ENCODE results near the gene PIGV. TPM values are rescaled to one million over a fixed set of nuclear protein-coding genes. Genes with fewer than 3 reads are reported as not detected.

The PIGV gene
- total RNA-seq, 1 donor from 2014 or later: 15.2 TPM

- DNase-seq: no peak
- Mint-ChIP-seq H3K27me3 (no peaks in the 10 kb centered on the region), H3K36me3 (ENCODE audit: low read depth) (peaks cover 60% of the 10 kb centered on the region), H3K4me3 (no peak overlapping the region), H3K27ac (no peak overlapping the region), H3K4me1 (peaks cover 35% of the 10 kb centered on the region), H3K9me3 (no peaks in the 10 kb centered on the region)
- intact Hi-C loops (cut with micrococcal nuclease): no loop called here
These were observed 6.4 kb upstream of the PIGV start for GRCh38 chr1:26781206-26781825.

- Mint-ChIP-seq H3K27me3 (no peaks in the 10 kb centered on the region), H3K36me3 (ENCODE audit: low read depth) (peaks cover 54% of the 10 kb centered on the region), H3K27ac (no peak overlapping the region)
These were observed 5.1 kb upstream of the PIGV start for GRCh38 chr1:26782521-26783212.

DNA sequence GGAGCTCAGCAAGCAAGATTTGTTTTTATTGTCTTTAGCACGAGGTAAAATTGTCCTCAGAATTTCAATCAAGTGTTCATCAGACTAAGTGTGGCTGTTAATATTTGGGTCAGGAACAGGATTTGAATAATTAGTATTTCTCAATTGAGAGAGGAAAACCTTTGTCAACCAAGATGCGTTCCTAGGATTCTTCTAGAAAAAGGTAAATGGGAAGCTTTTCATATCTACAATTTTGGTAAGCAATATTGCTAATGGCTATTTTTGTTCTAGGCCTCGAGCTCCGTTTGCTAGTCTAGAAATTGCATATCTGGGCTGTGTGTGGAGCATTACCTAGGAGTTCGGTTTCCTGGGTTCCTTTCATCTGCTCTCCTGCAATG, 4.1 kb upstream of the PIGV start:
- Mint-ChIP-seq H3K27ac (no peak overlapping the region), H3K36me3 (ENCODE audit: low read depth) (peaks cover 46% of the 10 kb centered on the region), H3K27me3 (no peaks in the 10 kb centered on the region), H3K4me1 (peaks cover 45% of the 10 kb centered on the region), H3K4me3 (no peak overlapping the region), H3K9me3 (no peaks in the 10 kb centered on the region)
- intact Hi-C loops (cut with micrococcal nuclease): no loop called here
- no peak for DNase-seq

More at GRCh38 chr1:26782521-26783212, 5.1 kb upstream of the PIGV start:
- Mint-ChIP-seq H3K4me3 (no peak overlapping the region), H3K4me1 (peaks cover 48% of the 10 kb centered on the region), H3K9me3 (no peaks in the 10 kb centered on the region)
- no peak for DNase-seq
- intact Hi-C loops (cut with micrococcal nuclease): no loop called here

DNA sequence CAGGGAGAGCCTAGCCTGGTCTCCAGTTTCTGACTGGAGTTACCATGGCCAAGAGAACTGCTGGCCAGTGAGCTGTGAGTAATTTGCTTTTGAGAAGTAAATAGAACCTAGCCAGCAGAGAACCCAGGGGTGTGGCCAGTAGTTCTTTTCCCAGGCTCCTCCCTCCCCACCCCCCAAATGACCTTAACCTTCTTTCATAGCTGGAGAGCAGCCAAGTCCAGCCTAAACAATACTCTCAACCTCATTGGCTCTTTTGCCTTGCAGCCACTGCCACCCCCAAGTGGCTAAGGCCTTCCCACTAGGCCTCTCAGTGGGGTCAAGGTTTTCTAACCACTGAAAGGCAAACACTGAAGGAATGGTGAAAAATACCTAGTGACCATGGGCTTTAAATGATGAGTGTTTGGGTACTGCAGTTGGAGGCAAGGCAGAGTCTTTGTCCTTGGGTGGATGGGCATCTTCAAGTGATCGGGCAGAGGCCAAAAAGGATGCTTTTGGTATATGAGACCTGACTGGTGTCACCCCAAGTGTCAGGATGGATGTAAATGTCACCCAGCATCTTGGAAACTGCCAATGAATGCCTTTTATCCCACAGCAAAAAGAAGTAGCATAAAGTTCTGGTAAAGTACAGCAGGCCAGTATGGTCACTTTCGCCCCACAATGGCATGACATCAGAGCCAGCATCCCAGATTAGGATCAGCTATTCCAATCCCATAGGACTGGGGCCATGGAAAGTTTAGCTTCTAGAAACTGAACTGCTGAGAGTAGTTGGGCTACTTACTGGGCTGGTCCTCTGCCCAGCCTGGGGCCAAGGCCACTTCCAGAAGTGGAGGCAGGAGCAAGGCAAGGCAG, 3.5 kb upstream of the PIGV start:
- H3K9me3 Mint-ChIP-seq: no peaks in the 10 kb centered on the region
- no peaks in the 10 kb centered on the region for H3K27me3 Mint-ChIP-seq
- no peak overlapping the region for H3K4me3 Mint-ChIP-seq
- peaks cover 40% of the 10 kb centered on the region for H3K36me3 Mint-ChIP-seq (ENCODE audit: low read depth)
- DNase-seq: no peak
- peaks cover 47% of the 10 kb centered on the region for H3K4me1 Mint-ChIP-seq
- intact Hi-C loops (cut with micrococcal nuclease): no loop called here
- H3K27ac Mint-ChIP-seq: no peak overlapping the region

GRCh38 chr1:26784886-26785285, 2.9 kb upstream of the PIGV start:
- no peaks in the 10 kb centered on the region for H3K27me3 Mint-ChIP-seq
- H3K9me3 Mint-ChIP-seq: no peaks in the 10 kb centered on the region
- H3K4me1 Mint-ChIP-seq: peaks cover 53% of the 10 kb centered on the region
- peaks cover 34% of the 10 kb centered on the region for H3K36me3 Mint-ChIP-seq (ENCODE audit: low read depth)
- intact Hi-C loops (cut with micrococcal nuclease): no loop called here
- H3K27ac Mint-ChIP-seq: no peak overlapping the region
- no peak for DNase-seq
- H3K4me3 Mint-ChIP-seq: no peak overlapping the region

DNA sequence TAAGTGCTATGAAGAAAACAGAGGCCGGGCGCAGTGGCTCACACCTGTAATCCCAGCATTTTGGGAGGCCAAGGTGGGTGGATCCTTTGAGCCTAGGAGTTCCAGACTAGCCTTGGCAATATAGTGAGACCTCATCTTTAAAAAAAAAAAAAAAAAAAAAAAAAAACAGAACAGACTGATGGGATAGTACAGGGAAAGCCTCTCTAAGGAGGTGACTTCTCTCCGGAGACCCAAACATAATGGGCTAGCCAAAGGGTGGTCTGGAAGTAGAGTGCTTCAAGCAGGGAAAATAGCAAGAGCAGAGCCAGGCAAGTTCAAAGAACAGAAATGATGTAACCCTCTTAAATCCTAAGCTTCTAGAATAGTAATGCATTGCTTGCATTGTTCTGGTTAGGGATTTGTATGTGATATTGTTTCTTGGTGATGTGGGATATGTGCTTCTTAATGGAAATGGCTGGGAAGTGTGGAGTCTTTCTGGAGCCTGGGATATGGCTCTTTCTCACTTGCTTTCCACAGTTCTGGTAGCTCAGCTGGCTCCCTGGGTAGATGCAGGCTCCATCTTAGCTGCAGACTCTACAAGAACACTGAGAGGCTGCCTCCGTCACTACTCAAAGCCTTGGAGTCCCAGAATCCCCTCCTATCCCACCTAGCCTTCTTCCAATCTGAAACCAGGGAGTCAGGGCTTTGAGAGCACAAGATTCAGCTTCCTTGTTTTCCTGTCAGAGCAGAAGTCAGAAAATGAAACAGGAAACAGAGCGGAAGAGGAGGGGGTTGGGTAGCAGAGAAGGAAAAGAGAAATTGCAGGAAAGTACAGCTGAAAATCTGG, 1.9 kb upstream of the PIGV start:
- Mint-ChIP-seq H3K27ac (peak overlapping the region; percentile 100), H3K9me3 (no peaks in the 10 kb centered on the region), H3K27me3 (no peaks in the 10 kb centered on the region), H3K36me3 (ENCODE audit: low read depth) (peaks cover 28% of the 10 kb centered on the region), H3K4me3 (peak overlapping the region; percentile 100), H3K4me1 (peaks cover 61% of the 10 kb centered on the region)
- intact Hi-C loops (cut with micrococcal nuclease): loop anchor here (2.0 kb wide), 3 partner anchors 13 to 243 kb away; no protein-coding TSS in a partner anchor
- peak; percentile 73 for DNase-seq

DNA sequence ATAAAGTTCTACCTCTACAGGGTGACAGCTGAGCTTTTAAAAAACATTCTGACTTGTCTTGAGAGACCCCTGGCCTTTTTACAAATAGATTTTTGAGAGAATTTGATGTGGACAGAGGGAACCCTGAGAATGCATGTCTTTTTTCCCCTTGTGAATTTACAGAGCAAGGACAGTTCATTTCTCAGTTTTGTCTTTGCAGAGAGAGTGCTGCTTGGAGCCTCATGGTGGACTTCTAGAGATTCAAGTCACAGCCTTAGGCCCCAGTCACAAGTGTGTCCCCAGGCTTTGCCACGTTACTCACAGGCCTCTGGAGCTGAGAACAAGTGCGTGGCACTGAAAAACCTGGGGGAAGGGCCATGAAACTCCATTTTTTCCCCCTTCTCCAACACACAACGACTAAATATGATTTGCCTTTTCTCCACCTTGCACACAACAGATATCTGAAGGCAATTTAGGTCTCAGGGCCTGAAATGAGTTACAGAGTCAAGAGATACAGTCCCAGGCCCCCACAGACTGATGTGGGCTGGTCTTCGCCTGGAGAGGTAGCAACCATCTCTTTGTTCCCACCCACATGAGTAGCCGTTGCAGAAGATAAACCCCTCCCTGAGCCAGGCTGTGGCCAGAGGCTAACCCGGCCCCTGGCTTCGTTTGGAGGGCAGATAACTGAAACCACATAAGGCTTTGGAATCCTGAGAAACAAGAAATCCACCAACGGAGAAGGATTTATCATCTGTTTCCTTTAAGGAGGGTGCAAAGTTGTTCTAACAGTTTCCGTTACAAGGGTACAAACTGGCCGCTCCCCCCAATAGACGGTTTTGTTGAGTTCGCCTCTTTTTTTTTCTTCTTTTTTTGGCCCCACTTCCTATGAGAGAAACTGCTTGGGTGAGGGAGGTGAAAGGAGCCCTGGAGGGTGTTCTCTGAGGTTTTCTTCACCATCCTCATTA, 1.0 kb upstream of the PIGV start:
- intact Hi-C loops (cut with micrococcal nuclease): loop anchor here (1.0 to 2.0 kb wide), 4 partner anchors 14 to 244 kb away; no protein-coding TSS in a partner anchor
- Mint-ChIP-seq H3K27me3 (no peaks in the 10 kb centered on the region), H3K4me3 (peak overlapping the region; percentile 100), H3K4me1 (peaks cover 67% of the 10 kb centered on the region), H3K36me3 (ENCODE audit: low read depth) (peaks cover 21% of the 10 kb centered on the region), H3K9me3 (no peaks in the 10 kb centered on the region), H3K27ac (peak overlapping the region; percentile 100)
- peak; percentile 80 for DNase-seq

DNA sequence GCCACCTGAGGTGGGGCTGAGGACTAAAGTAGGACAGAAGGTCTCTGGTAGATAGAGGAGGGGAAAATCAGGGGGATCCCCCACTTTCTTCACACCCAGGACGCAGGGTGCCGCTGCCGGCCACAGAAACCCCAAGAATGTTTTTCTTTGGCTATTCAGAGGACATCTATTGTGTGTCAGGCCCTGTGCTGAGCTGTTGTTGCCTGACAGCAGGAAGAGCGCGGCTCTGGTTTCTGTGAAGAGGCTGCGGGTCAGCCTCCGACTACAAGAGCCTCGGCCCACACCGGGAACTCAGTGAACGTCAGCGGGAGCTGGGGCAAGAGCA, 407 bp upstream of the PIGV start:
- Mint-ChIP-seq H3K27ac (peak overlapping the region; percentile 100), H3K9me3 (no peaks in the 10 kb centered on the region), H3K36me3 (ENCODE audit: low read depth) (peaks cover 16% of the 10 kb centered on the region), H3K4me1 (peaks cover 65% of the 10 kb centered on the region), H3K4me3 (peak overlapping the region; percentile 100), H3K27me3 (no peaks in the 10 kb centered on the region)
- intact Hi-C loops (cut with micrococcal nuclease): loop anchor here (1.0 to 2.0 kb wide), 4 partner anchors 15 to 245 kb away; no protein-coding TSS in a partner anchor
- DNase-seq: peak; percentile 92

GRCh38 chr1:26788515-26788785, 700 bp downstream of the PIGV start:
- H3K4me3 Mint-ChIP-seq: peak overlapping the region; percentile 100
- DNase-seq: no peak
- H3K36me3 Mint-ChIP-seq (ENCODE audit: low read depth): peaks cover 17% of the 10 kb centered on the region
- peak overlapping the region; percentile 100 for H3K27ac Mint-ChIP-seq
- intact Hi-C loops (cut with micrococcal nuclease): loop anchor here (1.0 to 2.0 kb wide), 2 partner anchors 44 to 288 kb away; no protein-coding TSS in a partner anchor
- no peaks in the 10 kb centered on the region for H3K9me3 Mint-ChIP-seq
- peaks cover 72% of the 10 kb centered on the region for H3K4me1 Mint-ChIP-seq
- no peaks in the 10 kb centered on the region for H3K27me3 Mint-ChIP-seq

DNA sequence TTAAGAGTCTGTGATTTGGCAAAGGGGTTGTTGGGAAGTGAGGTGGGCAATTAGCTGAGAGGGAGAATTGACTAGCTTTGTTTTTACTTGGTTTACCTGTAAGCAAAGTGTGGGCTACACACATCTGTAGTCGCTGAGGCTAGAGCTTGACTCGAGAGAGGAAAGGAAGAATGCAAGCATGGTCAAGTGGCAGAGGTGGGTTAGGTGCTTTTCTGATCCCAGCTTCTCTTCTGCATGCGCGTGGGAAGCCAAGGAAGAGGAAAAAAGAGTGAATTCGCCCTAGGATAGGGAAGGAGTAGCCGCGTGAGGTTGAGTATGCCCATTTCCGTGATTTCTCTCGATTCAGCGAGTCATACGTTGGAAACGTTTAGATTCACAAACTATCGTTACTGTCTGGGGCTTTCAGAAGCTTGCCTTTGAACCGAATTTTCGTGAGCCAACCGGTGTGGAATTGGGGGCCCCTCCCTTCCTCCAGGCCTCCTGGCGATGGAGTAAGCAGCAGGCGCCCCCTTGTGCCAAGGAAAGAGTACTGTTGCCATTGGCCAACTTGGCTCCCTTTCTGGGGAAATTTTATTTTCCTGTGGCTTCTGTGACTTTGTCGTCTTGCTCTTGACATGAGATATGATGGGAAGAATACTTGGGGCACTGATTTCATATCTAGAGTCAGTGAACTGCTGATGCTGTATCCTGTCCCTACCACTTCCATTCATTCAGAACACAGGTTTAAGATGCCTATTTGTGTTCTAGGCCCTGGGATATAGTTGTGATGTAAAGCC, 1.3 kb downstream of the PIGV start:
- peak overlapping the region; percentile 100 for H3K4me3 Mint-ChIP-seq
- H3K9me3 Mint-ChIP-seq: no peaks in the 10 kb centered on the region
- H3K36me3 Mint-ChIP-seq (ENCODE audit: low read depth): peaks cover 16% of the 10 kb centered on the region
- intact Hi-C loops (cut with micrococcal nuclease): loop anchor here (1.0 to 2.0 kb wide), 4 partner anchors 38 to 288 kb away; no protein-coding TSS in a partner anchor
- no peaks in the 10 kb centered on the region for H3K27me3 Mint-ChIP-seq
- H3K27ac Mint-ChIP-seq: peak overlapping the region; percentile 100
- peaks cover 74% of the 10 kb centered on the region for H3K4me1 Mint-ChIP-seq
- peak; percentile 95 for DNase-seq

DNA sequence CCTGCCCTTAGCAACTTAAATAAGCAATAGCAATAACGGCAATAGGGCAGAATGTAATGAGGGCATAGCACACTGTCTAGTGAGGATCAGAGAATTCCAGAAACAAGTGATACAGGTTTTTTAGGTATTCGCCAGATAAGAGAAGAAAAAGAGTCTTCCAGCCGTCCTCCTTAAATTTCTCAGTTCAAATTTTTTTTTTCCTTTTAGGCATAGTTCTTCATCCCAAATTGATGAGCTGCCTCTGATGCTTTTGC, 1.8 kb downstream of the PIGV start:
- Mint-ChIP-seq H3K4me1 (peaks cover 75% of the 10 kb centered on the region), H3K27ac (peak overlapping the region; percentile 100), H3K36me3 (ENCODE audit: low read depth) (peaks cover 19% of the 10 kb centered on the region), H3K4me3 (peak overlapping the region; percentile 100), H3K9me3 (no peaks in the 10 kb centered on the region), H3K27me3 (no peaks in the 10 kb centered on the region)
- intact Hi-C loops (cut with micrococcal nuclease): loop anchor here (1.0 to 2.0 kb wide), 3 partner anchors 38 to 289 kb away; no protein-coding TSS in a partner anchor
- DNase-seq: no peak

- Mint-ChIP-seq H3K4me3 (peak overlapping the region; percentile 100), H3K36me3 (ENCODE audit: low read depth) (peaks cover 23% of the 10 kb centered on the region), H3K27ac (peak overlapping the region; percentile 100), H3K27me3 (no peaks in the 10 kb centered on the region), H3K4me1 (peaks cover 75% of the 10 kb centered on the region), H3K9me3 (no peaks in the 10 kb centered on the region)
- peak; percentile 66 for DNase-seq
- intact Hi-C loops (cut with micrococcal nuclease): loop anchor here (1.0 to 5.0 kb wide), 8 partner anchors 10 to 289 kb away; no protein-coding TSS in a partner anchor
These were observed 2.2 kb downstream of the PIGV start for GRCh38 chr1:26789931-26790330.

All from activated CD4-positive, alpha-beta T cell treated with anti-CD3 and anti-CD28 coated beads, Interleukin-2, amount 10 ng/mL, durations not matched to agents 24 days and 14 days (primary cell).